ENCODE measurements around the gene DYNC1I2. TPM values are rescaled to one million over a fixed set of nuclear protein-coding genes. Genes with fewer than 3 reads are reported as not detected.

Gene DYNC1I2
- 249 TPM for total RNA-seq

DNA sequence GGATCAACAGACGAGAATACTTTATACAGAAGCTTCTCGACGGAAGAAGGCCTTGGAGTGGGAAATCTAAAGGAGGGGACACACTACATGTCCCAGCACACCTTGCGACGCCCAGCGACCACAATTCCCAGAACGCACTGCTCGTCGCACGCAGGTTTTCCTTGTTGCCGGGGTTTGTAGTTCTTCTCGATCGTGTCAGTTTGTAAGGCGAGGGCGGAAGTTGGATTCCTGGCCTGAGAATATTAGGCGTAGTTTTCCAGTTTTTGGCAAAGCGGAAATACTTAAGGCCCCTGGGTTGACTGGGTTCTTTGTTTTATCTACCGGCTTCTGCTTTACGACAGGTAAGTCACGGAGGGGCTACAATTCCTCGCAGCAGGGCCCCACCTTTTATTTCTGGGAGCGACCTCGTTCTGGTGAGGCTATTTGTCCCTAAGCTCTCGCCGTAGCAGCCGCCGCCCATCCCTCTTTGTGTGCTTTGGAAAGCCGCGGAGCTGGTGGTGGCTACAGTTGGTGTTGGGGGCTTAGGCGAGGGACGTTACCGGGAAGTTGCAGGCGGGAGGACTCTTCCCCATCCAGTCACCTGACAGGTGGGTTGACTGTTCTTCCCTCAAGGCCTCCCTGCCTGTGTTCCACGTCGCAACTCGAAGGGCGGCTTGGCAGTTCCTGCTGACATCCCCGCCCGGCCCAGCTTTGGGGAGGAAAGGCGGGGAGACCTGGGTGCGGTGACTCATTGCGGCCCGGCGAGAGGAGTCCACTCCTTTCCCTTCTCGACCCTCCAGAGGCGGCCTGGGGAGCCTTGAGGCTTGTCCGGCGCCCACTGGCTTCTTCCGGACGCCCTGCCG is at the start of gene DYNC1I2:
DYNC1I2 (plus strand) TSS at position 183 of the 842 bp plus-strand sequence. CDS start 2,687 bp downstream, outside the sequence.

Other genes with a start within 250 kb of the DYNC1I2 start
- gene CYBRD1, start 165.0 kb upstream of the DYNC1I2 start, total RNA-seq: 14.5 TPM
- 74.0 TPM for gene SLC25A12, start 206.8 kb downstream of the DYNC1I2 start, total RNA-seq
- gene HAT1, start 235.0 kb downstream of the DYNC1I2 start, total RNA-seq: 60.9 TPM

Measured in diencephalon (tissue), 1 donor.